H54 (cell line): ENCODE data around the gene ACER3.

Source experiments
- DNase-seq: peaks from one replicate; pipeline ENCODE4 v3.0.0; 2011; ENCODE audit warnings: low spot score, mixed read lengths; ENCODE audit not compliant: insufficient read length
- FAIRE-seq: peaks from 3 replicates; lab custom pipeline; 2011; peaks lifted over from hg19 to GRCh38; lab: Jason Lieb, UNC
- POLR2A ChIP-seq: IDR thresholded peaks from 2 replicates; pipeline ENCODE4 v1.6.1; 2011; ENCODE audit warnings: low read depth, mild to moderate bottlenecking, low read length

ACER3 gene

DNA sequence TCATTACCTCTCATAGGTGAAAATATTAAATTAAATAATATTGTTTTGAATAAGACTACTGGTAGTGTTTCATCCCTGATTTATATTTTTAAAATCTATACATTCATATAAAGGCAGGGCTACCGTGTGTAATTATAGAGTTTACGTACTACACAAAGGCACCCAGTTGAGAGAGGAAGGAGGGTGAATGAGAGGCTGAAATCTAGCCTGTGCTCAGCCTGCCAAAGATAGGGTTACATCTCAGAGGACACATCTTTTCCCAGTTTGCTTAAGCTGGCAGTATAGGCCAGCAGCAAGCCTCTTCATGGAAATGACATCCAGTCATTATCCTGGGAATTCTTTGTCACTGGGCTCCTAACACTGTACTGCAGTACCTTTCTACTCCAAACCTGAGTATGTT is 166.0 kb downstream of the ACER3 start:
- DNase-seq: no peak

DNA sequence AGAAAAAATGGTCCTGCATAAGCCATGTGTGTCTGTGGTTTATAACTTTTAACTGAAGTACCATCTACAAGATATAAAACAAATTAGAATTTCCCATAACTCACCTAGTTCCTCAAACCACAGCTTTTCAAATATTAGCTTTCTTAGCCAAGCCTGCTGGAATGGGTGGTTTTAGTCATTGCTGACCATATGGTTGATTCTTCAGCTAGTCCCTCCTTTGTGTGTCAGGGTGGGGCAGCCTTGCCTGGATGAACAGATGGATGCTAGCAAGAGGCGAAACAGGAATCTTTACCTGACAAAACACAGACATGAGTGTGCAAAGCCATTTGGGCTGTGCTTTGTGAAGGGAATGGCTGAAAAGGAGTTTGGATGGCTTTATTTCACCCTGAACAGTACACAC is 166.6 kb downstream of the ACER3 start:
- DNase-seq (no peak), FAIRE-seq (no peak)
- no peak for TF ChIP-seq POLR2A

More for the DNA sequence above, 166.0 kb downstream of the ACER3 start:
- no peak for TF ChIP-seq POLR2A
- no peak for FAIRE-seq

DNA sequence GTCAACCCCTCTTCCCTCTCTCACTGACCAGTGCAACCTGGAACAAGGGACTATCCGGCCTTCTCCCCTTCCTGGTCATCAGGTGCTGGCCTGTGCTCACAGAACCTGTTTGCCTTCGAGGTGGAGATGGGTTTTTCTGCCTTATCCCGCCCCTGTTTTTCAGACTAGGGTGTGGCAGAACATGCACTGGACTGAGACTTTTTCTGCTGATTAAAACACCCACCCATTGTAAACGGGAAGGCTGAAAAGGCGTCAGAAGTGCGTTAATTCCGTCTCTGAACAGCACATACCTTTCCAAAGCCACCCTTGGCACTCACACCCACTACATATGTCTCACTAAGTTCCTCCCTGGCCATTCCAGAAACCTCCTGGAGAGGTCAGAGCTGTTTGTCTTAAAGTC is 169.1 kb downstream of the ACER3 start:
- no peak for DNase-seq
- TF ChIP-seq POLR2A: no peak
- no peak for FAIRE-seq

DNA sequence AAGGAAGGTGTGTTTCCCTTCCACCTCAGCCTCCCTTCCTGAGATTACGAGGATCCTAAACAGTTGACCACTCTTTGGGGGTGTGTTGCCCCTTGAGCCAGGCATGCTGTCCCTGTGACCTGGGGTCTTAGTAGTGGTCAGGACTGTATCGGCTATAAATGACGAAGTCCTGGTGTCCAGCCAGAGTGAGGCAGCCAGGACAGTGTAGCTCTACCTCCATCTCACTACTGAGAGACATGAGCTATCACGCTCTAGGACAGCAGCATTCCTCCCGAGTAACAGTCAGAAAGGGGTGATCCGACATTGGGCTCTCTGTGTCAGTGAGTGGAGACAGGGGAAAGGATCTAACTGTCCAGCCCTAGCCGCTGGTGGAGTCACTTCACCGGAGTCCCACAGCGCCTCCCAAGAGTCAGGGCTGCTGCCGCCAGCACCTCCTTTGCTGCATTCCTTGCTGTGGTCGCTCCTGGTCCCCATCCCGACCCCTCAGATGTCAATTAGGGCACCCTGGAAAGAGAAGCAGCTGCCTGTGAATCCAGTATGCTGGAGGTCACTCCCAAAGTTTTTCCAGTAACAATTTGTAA is 170.2 kb downstream of the ACER3 start:
- no peak for TF ChIP-seq POLR2A
- FAIRE-seq: no peak
- no peak for DNase-seq

DNA sequence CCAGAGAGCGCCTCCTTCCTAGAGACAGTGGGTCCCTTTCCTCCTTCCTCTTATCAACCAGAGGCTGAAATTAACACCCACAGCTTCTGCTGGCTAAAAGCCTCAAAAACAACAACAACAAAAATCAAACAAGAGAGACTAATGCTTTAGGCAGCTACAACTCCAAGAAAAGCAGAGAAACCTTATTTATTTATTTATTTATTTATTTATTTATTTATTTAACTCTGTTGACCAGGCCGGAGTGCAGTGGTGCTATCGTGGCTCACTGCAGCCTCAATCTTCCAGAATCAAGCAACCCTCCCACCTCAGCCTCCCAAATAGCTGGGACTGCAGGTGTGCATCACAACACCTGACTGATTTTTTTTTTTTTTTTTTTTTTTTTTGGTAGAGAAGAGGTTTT is 170.9 kb downstream of the ACER3 start:
- FAIRE-seq (no peak), DNase-seq (no peak)
- TF ChIP-seq POLR2A: no peak

DNA sequence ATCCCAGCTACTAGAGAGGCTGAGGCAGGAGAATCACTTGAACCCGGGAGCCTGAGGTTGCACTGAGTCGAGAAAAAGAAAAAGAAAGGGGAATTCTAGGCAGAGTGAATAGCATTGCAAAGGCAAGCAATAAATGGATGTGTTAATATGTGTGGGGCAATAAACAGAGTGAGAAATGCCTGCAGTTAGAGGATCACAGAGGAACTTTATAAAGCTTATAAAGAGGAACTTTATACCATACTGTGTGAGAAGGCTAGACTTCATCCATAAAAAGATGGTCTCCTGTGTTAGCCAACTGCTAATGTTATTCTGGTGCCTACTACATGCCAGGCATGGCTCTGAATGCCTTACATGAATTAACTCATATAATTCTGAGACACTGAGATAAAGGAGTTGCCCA is 174.3 kb downstream of the ACER3 start:
- no peak for TF ChIP-seq POLR2A
- FAIRE-seq: no peak
- DNase-seq: no peak

DNA sequence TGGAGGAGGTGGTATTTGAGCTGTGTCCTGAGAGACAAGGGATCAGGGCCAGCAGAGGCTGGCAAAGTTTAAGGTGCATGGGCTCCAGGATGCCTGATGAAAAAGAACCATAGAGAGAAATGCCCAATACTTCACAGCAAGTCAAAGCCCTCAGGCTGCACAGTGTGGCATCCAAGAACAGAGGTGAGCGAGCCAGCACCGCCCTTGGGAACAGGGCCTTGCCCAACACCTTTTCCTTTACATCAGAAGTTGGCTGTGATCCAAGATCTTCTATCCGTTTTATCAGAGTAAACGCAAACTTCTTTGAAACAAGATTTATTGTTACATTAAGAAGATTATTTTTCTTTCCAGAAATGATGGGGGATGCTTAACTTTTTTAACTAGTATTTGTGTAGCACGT is 174.9 kb downstream of the ACER3 start:
- TF ChIP-seq POLR2A: no peak
- DNase-seq (no peak), FAIRE-seq (no peak)

DNA sequence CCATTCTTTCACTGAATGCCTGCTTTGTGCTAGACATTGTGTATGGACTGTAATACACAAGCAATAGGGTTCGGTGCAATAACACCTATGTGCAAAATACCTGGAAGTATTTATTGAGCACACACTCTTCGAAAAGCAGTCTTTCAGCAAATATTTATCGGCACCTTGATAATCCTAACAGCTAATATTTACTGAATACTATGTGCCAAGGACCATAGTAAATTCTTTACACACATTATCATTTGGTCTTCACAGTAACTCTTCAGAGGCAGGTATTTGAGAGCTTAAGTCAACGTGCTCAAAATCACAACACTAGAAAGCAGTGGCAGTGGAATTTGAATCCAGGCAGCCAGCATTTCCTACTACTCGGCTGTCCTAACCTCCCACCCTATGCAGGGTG is 175.7 kb downstream of the ACER3 start:
- TF ChIP-seq POLR2A: no peak
- DNase-seq: no peak
- FAIRE-seq: no peak

DNA sequence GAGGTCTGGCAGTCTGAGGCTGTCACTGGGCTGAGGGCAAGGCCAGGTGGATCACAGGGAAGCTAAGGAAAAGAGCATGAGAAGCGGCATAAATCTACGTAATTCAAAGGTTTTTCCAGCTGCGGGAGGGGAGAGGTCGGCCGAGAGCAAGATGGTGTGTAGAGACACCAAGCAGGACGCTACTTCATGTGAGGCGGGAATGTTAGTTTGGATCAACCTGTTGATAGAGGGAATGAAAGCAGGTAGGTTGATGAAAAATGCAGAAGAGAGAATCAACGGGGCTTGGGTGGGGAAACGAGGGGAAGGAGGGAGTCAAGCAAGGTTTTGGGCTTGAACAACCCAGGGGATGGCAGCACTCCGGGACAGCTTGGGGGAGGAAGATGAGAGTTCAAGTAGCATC is 176.3 kb downstream of the ACER3 start:
- FAIRE-seq (no peak), DNase-seq (no peak)
- TF ChIP-seq POLR2A: no peak

DNA sequence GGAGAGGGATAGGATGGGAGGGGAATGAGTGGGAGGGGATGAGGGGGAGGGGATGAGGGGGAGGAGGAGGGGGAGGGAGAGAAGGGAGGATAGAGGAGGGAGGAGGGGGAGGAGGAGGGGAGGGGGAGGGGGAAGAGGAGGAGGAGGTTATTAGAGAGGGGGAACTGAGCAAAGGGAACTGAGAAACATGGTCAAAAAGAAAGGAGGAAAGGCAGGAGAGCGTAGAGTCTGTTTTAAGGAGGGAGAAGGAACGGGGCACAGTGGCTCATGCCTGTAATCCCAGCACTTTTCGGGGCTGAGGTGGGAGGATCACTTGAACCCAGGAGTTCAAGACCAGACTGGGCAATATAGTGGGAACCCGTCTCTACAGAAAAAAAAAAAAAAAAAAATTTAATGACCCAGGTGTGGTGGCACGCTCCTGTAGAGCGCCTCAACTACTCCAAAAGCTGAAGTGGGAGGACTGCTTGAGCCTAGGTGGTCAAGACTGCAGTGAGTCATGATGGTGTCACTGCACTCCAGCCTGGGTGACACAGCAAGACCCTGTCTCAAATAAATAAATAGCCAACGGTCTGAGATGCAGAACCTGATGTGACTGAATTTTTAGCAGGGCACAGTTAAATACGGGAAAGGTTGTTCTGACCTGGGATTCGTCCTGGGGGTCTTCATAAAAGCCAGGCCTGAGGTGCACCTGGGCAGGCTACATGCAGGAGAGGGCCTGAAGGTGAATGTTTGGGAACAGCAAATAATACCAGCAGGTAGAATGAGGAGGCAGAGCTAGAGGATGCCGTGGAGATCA is 177.5 kb downstream of the ACER3 start:
- DNase-seq: no peak
- no peak for FAIRE-seq
- no peak for TF ChIP-seq POLR2A

DNA sequence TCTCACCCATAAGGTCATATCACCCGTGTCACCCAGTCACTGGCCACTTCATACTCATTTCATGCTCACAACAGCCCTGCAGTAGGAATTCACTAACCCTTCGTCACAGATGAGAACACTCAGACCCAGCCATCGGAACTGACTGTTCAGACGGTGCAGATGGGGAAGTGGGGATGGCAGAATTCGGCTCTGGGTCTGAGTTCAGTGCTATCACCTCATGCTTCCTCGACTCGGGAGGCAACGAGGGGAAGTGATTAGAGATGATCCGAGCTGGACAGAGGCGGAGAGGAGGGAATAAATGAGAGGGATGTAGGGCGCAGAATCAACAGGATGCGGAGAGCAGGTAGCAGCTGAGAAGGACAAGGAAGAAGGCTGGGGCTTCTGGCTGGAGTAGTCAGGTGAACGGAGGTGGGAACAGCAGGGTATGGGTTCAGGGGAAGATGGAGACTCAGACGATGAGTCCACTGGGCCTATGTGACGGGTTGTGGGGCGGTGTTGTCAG is 178.2 kb downstream of the ACER3 start:
- no peak for DNase-seq
- no peak for FAIRE-seq
- no peak for TF ChIP-seq POLR2A

DNA sequence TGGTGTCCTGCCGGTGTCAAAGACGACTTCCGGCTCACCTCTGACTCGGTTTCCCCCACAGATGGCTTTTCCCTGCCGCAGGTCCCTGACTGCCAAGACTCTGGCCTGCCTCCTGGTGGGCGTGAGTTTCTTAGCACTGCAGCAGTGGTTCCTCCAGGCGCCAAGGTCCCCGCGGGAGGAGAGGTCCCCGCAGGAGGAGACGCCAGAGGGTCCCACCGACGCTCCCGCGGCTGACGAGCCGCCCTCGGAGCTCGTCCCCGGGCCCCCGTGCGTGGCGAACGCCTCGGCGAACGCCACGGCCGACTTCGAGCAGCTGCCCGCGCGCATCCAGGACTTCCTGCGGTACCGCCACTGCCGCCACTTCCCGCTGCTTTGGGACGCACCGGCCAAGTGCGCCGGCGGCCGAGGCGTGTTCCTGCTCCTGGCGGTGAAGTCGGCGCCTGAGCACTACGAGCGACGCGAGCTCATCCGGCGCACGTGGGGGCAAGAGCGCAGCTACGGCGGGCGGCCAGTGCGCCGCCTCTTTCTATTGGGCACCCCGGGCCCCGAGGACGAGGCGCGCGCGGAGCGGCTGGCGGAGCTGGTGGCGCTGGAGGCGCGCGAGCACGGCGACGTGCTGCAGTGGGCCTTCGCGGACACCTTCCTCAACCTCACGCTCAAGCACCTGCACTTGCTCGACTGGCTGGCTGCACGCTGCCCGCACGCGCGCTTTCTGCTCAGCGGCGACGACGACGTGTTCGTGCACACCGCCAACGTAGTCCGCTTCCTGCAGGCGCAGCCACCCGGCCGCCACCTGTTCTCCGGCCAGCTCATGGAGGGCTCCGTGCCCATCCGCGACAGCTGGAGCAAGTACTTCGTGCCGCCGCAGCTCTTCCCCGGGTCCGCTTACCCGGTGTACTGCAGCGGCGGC is 179.0 kb downstream of the ACER3 start:
- DNase-seq (no peak), FAIRE-seq (no peak)
- TF ChIP-seq POLR2A: no peak

DNA sequence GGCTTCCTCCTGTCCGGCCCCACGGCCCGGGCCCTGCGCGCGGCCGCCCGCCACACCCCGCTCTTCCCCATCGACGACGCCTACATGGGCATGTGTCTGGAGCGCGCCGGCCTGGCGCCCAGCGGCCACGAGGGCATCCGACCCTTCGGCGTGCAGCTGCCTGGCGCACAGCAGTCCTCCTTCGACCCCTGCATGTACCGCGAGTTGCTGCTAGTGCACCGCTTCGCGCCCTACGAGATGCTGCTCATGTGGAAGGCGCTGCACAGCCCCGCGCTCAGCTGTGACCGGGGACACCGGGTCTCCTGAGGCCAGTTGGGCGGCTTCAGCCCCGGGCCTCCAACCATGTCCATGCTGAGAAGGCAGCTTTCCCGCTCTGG is 179.7 kb downstream of the ACER3 start:
- no peak for TF ChIP-seq POLR2A
- DNase-seq: no peak
- no peak for FAIRE-seq

DNA sequence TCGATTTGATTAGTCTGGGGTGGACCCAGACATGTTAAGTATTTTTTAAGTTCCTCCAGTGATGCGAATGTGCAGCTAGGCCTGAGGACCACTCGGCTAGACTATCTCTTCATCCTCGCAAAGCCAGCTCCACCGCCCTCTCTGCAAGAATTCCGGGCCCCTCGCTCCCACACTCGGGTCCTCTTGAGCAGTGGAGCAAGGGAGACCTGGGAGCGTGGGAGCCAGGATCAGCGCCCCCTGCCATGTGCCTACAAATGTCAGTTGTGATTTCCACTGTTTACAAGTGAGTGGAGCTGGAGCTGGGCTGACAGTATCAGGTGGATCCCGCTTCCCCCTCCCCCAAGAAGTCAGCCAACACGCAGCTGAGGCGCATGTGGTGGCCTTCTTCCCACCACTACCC is 180.2 kb downstream of the ACER3 start:
- TF ChIP-seq POLR2A: no peak
- no peak for DNase-seq

More for the DNA sequence above, 180.2 kb downstream of the ACER3 start:
- no peak for FAIRE-seq
